GM18867 (cell line): ENCODE results near the gene TIAM2.
A peak's percentile ranks its signal among the peaks of the same experiment; 100 is the strongest.
"Not testable (repeated sequence)": the region's sequence is repeated elsewhere in the genome, so short reads cannot be mapped to it uniquely, and the experiment has no call there.

ENCODE experiments used
- ATAC-seq: cut with Tn5 transposase; IDR thresholded peaks from one replicate; pipeline ENCODE4 v1.9.1; 2021; ENCODE audit warnings: mild to moderate bottlenecking, moderate library complexity; ENCODE audit not compliant: unreplicated experiment

TIAM2 gene

GRCh38 chr6:155187994-155188706 lies 193.0 kb downstream of the TIAM2 start:
- no peak for ATAC-seq

GRCh38 chr6:155188707-155189496 lies 193.8 kb downstream of the TIAM2 start:
- no peak for ATAC-seq

GRCh38 chr6:155190677-155191076 lies 195.6 kb downstream of the TIAM2 start:
- no peak for ATAC-seq

- ATAC-seq = no peak
These were observed 198.4 kb downstream of the TIAM2 start for GRCh38 chr6:155193526-155193925.

GRCh38 chr6:155194399-155194798 lies 199.3 kb downstream of the TIAM2 start:
- ATAC-seq = no peak

GRCh38 chr6:155195903-155196302 lies 200.8 kb downstream of the TIAM2 start:
- ATAC-seq = no peak

GRCh38 chr6:155196911-155197310 lies 201.8 kb downstream of the TIAM2 start:
- no peak for ATAC-seq

- no peak for ATAC-seq
These were observed 202.8 kb downstream of the TIAM2 start for GRCh38 chr6:155197932-155198331.

GRCh38 chr6:155200012-155200411 lies 204.9 kb downstream of the TIAM2 start:
- peak; percentile 67 for ATAC-seq

GRCh38 chr6:155201461-155202226 lies 206.5 kb downstream of the TIAM2 start:
- peak; percentile 52 for ATAC-seq

GRCh38 chr6:155207223-155207622 lies 212.1 kb downstream of the TIAM2 start:
- ATAC-seq = no peak

- no peak for ATAC-seq
These were observed 217.0 kb downstream of the TIAM2 start for GRCh38 chr6:155212106-155212505.

- no peak for ATAC-seq
These were observed 217.7 kb downstream of the TIAM2 start for GRCh38 chr6:155212616-155213380.

- no peak for ATAC-seq
These were observed 218.7 kb downstream of the TIAM2 start for GRCh38 chr6:155213611-155214372.

GRCh38 chr6:155215906-155216305 lies 220.8 kb downstream of the TIAM2 start:
- no peak for ATAC-seq

GRCh38 chr6:155216312-155217046 lies 221.4 kb downstream of the TIAM2 start:
- ATAC-seq = no peak

GRCh38 chr6:155218711-155219110 lies 223.6 kb downstream of the TIAM2 start:
- ATAC-seq = not testable (repeated sequence)

- no peak for ATAC-seq
These were observed 224.2 kb downstream of the TIAM2 start for GRCh38 chr6:155219299-155219698.

- no peak for ATAC-seq
These were observed 224.8 kb downstream of the TIAM2 start for GRCh38 chr6:155219858-155220301.
